CD4-positive, CD25-positive, alpha-beta regulatory T cell (primary cell): ENCODE measurements around the gene KNDC1. TPM values are rescaled to one million over a fixed set of nuclear protein-coding genes. Genes with fewer than 3 reads are reported as not detected.
"Not testable (repeated sequence)": the region's sequence is repeated elsewhere in the genome, so short reads cannot be mapped to it uniquely, and the experiment has no call there.

ENCODE experiments used
- ATAC-seq, 2 donors: fragments of 150-1000 bp; cut with Tn5 transposase; one replicate each; pipeline ENCODE4 v1.10.0; 2021; ENCODE audit warnings: low read depth in 2 of 2, moderate number of reproducible peaks in 2 of 2, moderate library complexity in 1 of 2
- DNase-seq, 3 donors: peaks; one replicate each; pipeline versions ENCODE4 v3.0.0 to v3.0.0-alpha.2; 2012 to 2022; ENCODE audit warnings: mixed read lengths in 1 of 3
- H3K27ac ChIP-seq: one replicate; pipeline ENCODE4 v1.7.0; 2013; ENCODE audit warnings: mild to moderate bottlenecking, low read length; ENCODE audit not compliant: insufficient read depth, poor library complexity, severe bottlenecking
- H3K27me3 ChIP-seq: one replicate; pipeline ENCODE4 v1.7.0; 2013; ENCODE audit warnings: low read length; ENCODE audit not compliant: control insufficient read depth, insufficient read depth
- H3K36me3 ChIP-seq: one replicate; pipeline ENCODE4 v1.7.0; 2013; ENCODE audit warnings: mild to moderate bottlenecking, low read length, moderate library complexity; ENCODE audit not compliant: control insufficient read depth, insufficient read depth
- H3K4me1 ChIP-seq: 2 replicates; pipeline ENCODE4 v1.7.0; 2013; ENCODE audit warnings: mild to moderate bottlenecking, low read length; ENCODE audit not compliant: insufficient read depth, control insufficient read depth, poor library complexity, severe bottlenecking
- H3K4me3 ChIP-seq: one replicate; pipeline ENCODE4 v1.7.0; 2013; ENCODE audit warnings: low read depth, mild to moderate bottlenecking, low read length, moderate library complexity
- H3K9me3 ChIP-seq, 2 experiments: 1 replicate in 1 of 2; 2 replicates in 1 of 2; pipeline ENCODE4 v1.7.0; 2013; ENCODE audit warnings: low read length in 2 of 2, mild to moderate bottlenecking in 1 of 2, moderate library complexity in 1 of 2; ENCODE audit not compliant: control insufficient read depth in 2 of 2
- H3K27ac Mint-ChIP-seq, 3 donors: one replicate each; pipeline ENCODE4 v1.8.0; 2020 to 2022; ENCODE audit warnings: mild to moderate bottlenecking in 3 of 3, mixed read lengths in 3 of 3, moderate library complexity in 2 of 3
- H3K27me3 Mint-ChIP-seq: one replicate; pipeline ENCODE4 v1.8.0; 2022; ENCODE audit warnings: mild to moderate bottlenecking, mixed read lengths
- H3K36me3 Mint-ChIP-seq: one replicate; pipeline ENCODE4 v1.8.0; 2020; ENCODE audit warnings: mixed read lengths
- H3K4me1 Mint-ChIP-seq, 4 donors: one replicate each; pipeline ENCODE4 v1.8.0; 2020 to 2022; ENCODE audit warnings: mixed read lengths in 4 of 4, mild to moderate bottlenecking in 1 of 4
- H3K4me3 Mint-ChIP-seq, 4 donors: one replicate each; pipeline ENCODE4 v1.8.0; 2020 to 2022; ENCODE audit warnings: mild to moderate bottlenecking in 4 of 4, mixed read lengths in 4 of 4, moderate library complexity in 3 of 4
- H3K9me3 Mint-ChIP-seq, 7 donors: one replicate each; pipeline ENCODE4 v1.8.0; 2020 to 2022; ENCODE audit warnings: mixed read lengths in 7 of 7, mild to moderate bottlenecking in 3 of 7, moderate library complexity in 2 of 7
- polyA plus RNA-seq, 4 donors: library from polyadenylated mRNA; unstranded; fragments of 300-500 nt; fragmentation: Illumina TruSeq; gene quantifications; one replicate each; pipeline ENCODE4 v1.2.3, GENCODE V29; 2021
- total RNA-seq: library from RNA; stranded (reverse); gene quantifications from one replicate; pipeline ENCODE4 v1.2.3, GENCODE V29; 2022

KNDC1 gene
- total and polyA plus RNA-seq, 5 donors from 2014 or later: 1.1 TPM; not detected in 4

DNA sequence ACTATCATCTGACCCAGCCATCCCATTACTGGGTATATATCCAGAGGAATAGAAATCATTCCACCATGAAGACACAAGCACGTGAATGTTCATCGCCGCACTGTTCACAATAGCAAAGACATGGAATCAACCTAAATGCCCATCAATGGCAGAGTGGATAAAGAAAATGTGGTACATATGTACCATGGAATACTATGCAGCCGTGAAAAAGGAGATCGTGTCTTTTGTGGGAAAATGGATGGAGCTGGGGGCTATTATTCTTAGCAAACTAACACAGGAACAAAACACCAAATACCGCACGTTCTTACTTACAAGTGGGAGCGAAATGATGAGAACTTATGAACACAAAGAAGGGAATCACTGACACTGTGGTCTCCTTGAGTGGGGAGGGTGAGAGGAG is 9.8 kb upstream of the KNDC1 start:
- H3K27me3 Mint-ChIP-seq: peaks cover 11% of the 10 kb centered on the region
- H3K4me3 Mint-ChIP-seq: no peak overlapping the region
- DNase-seq: no peak
- H3K4me1 Mint-ChIP-seq: no peaks in the 10 kb centered on the region
- peaks cover 5 to 11% of the 10 kb centered on the region in 2 experiments for H3K9me3 ChIP-seq
- no peaks in the 10 kb centered on the region for H3K36me3 Mint-ChIP-seq
- no peak for ATAC-seq
- peaks cover 0 to 11% (median 5%) of the 10 kb centered on the region in 7 donors for H3K9me3 Mint-ChIP-seq
- H3K4me3 ChIP-seq: no peak overlapping the region
- H3K27ac Mint-ChIP-seq: no peak overlapping the region
- no peaks in the 10 kb centered on the region for H3K36me3 ChIP-seq
- no peaks in the 10 kb centered on the region for H3K4me1 ChIP-seq
- peaks cover 4% of the 10 kb centered on the region for H3K27me3 ChIP-seq
- H3K27ac ChIP-seq: no peak overlapping the region

DNA sequence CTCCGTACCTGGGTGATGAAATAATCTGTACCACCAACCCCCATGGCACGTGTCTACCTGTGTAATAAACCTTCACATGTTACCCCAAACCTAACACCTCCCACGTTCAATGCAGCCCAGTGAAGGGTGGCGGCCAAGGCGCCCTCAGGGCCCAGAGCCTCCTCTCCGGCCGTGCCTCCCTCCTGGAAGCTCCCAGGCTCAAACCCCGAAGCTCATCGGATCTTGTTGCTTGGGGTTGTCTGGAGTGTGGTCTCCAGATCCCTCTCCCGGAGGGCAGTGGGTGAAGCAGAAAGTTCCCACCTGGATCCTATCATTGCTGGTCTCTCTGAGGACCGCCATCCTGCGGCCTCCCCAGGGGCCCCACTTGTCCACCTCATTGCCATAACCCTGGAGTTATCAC is 9.4 kb upstream of the KNDC1 start:
- peaks cover 6% of the 10 kb centered on the region for H3K27me3 Mint-ChIP-seq
- H3K4me3 Mint-ChIP-seq: no peak overlapping the region
- Histone ChIP-seq H3K36me3 (no peaks in the 10 kb centered on the region), H3K9me3 (peaks cover 5 to 11% of the 10 kb centered on the region in 2 experiments), H3K4me3 (no peak overlapping the region), H3K27ac (no peak overlapping the region), H3K27me3 (peaks cover 4% of the 10 kb centered on the region), H3K4me1 (no peaks in the 10 kb centered on the region)
- H3K27ac Mint-ChIP-seq: no peak overlapping the region
- DNase-seq: no peak
- peaks cover 0 to 11% (median 5%) of the 10 kb centered on the region in 7 donors for H3K9me3 Mint-ChIP-seq
- no peaks in the 10 kb centered on the region for H3K4me1 Mint-ChIP-seq
- ATAC-seq: no peak
- no peaks in the 10 kb centered on the region for H3K36me3 Mint-ChIP-seq

DNA sequence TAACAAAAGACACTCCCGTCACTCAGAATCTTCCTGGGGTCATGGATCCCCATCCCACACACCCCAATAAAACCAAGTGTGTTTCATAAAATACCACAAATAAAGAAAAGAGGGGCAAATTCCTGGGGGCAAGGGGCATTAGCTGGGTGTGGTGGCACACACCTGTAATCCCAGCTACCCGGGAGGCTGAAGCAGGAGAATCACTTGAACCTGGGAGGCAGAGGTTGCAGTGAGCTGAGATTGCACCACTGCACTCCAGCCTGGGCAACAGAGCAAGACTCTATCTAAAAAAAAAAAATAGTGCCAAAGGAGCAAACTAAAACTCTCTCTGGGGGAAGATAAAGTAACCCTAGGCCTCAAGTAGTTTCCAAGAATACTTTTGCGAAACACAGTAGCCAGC is 8.9 kb upstream of the KNDC1 start:
- not testable (repeated sequence) for H3K27ac Mint-ChIP-seq, H3K36me3 ChIP-seq, H3K27me3 Mint-ChIP-seq, H3K4me1 ChIP-seq, H3K4me1 Mint-ChIP-seq, ATAC-seq, H3K27me3 ChIP-seq, H3K4me3 ChIP-seq, H3K4me3 Mint-ChIP-seq, DNase-seq, H3K27ac ChIP-seq, H3K36me3 Mint-ChIP-seq
- H3K9me3 ChIP-seq: peaks cover 5 to 11% of the 10 kb centered on the region in 2 experiments
- H3K9me3 Mint-ChIP-seq: peaks cover 0 to 11% (median 5%) of the 10 kb centered on the region in 7 donors

DNA sequence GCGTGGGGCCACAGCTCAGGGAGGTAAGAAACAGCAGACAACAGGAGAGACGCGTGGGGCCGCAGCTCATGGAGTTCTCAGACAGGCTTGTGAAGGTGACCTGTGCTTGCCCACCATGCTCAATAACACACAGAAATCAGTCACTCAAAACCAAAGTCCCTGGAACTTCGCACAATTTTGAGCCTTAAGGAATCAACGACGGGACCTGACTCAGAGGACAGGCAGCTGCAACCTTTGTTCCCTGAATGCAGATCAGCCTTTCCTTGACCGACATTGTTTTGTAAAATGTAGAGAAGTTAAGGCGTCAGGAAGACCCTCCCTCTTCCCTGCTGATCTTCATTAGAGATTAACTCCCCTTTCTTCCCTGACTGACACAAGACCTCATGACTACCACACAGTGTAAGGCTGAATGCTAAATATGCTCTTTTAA is 8.5 kb upstream of the KNDC1 start:
- H3K36me3 ChIP-seq: no peaks in the 10 kb centered on the region
- DNase-seq (no peak), ATAC-seq (no peak)
- peaks cover 4% of the 10 kb centered on the region for H3K27me3 ChIP-seq
- H3K4me1 ChIP-seq: no peaks in the 10 kb centered on the region
- H3K4me1 Mint-ChIP-seq: no peaks in the 10 kb centered on the region
- H3K9me3 ChIP-seq: peaks cover 5 to 11% of the 10 kb centered on the region in 2 experiments
- no peak overlapping the region for H3K27ac Mint-ChIP-seq
- H3K27me3 Mint-ChIP-seq: peaks cover 6% of the 10 kb centered on the region
- H3K27ac ChIP-seq: no peak overlapping the region
- H3K36me3 Mint-ChIP-seq: no peaks in the 10 kb centered on the region
- no peak overlapping the region for H3K4me3 Mint-ChIP-seq
- H3K9me3 Mint-ChIP-seq: peaks cover 0 to 11% (median 5%) of the 10 kb centered on the region in 7 donors
- no peak overlapping the region for H3K4me3 ChIP-seq

DNA sequence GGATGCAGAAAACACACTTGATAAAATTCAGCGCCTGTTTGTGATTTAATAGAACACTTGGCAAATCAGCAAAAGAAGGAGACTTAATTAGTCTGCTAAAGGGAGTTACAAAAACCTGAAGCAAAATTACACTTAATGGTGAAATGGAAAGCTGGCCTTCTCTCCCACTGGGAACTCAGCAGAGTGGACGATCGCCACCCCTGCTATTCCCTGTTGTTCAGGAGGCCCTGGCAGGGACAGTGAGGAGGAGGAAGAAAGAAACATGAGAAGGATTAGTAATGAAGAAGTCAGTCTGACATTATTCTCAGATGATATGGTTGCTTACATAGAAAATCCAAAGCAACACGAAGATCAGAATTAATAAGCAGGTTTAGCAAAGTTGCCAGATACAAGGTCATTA is 5.6 kb upstream of the KNDC1 start:
- no peaks in the 10 kb centered on the region for H3K4me1 Mint-ChIP-seq
- H3K27me3 ChIP-seq: no peaks in the 10 kb centered on the region
- no peak for DNase-seq
- H3K27ac ChIP-seq: no peak overlapping the region
- ATAC-seq: no peak
- H3K4me3 ChIP-seq: no peak overlapping the region
- H3K27me3 Mint-ChIP-seq: no peaks in the 10 kb centered on the region
- no peaks in the 10 kb centered on the region for H3K4me1 ChIP-seq
- no peaks in the 10 kb centered on the region for H3K36me3 ChIP-seq
- peaks cover 0 to 6% (median 1%) of the 10 kb centered on the region in 7 donors for H3K9me3 Mint-ChIP-seq
- H3K36me3 Mint-ChIP-seq: no peaks in the 10 kb centered on the region
- no peak overlapping the region for H3K4me3 Mint-ChIP-seq
- no peak overlapping the region for H3K27ac Mint-ChIP-seq
- H3K9me3 ChIP-seq: peaks cover 0 to 2% of the 10 kb centered on the region in 2 experiments

DNA sequence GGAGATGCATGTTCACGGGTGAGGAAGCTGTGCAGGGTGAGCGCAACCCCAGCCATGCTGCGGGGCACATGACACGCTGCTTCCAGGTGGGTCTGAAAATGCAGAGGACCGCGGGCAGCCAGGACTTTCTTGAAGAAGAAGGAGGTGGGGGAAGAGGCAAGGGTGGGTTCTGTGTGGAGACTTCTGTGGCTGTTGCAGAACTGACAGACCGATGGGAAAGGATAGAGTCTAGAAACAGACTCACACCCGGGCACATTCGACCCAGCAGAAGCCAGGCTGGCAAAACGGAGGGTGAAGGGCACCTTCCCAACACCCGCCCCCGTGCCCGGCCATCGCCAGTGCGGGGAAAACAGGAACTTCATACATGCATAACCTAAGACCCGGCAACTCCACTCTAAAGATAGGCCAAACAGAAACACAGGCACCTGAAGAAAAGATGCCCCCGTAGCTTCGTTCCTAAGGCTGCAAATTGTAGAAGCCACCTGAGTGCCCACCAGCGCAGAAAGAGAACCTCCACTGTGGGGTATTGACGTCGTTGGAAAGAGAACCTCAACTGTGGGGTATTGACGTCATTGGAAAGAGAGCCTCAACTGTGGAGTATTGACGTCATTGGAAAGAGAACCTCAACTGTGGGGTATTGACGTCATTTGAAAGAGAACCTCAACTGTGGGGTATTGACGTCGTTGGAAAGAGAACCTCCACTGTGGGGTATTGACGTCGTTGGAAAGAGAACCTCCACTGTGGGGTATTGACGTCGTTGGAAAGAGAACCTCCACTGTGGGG is 4.8 kb upstream of the KNDC1 start:
- Mint-ChIP-seq H3K36me3 (no peaks in the 10 kb centered on the region), H3K27me3 (no peaks in the 10 kb centered on the region), H3K27ac (no peak overlapping the region), H3K4me1 (no peaks in the 10 kb centered on the region), H3K4me3 (no peak overlapping the region), H3K9me3 (peaks cover 0 to 6% (median 1%) of the 10 kb centered on the region in 7 donors)
- Histone ChIP-seq H3K4me1 (no peaks in the 10 kb centered on the region), H3K9me3 (peaks cover 0 to under 1% of the 10 kb centered on the region in 2 experiments), H3K4me3 (no peak overlapping the region), H3K27me3 (no peaks in the 10 kb centered on the region), H3K27ac (no peak overlapping the region), H3K36me3 (no peaks in the 10 kb centered on the region)
- no peak for DNase-seq
- ATAC-seq: no peak

DNA sequence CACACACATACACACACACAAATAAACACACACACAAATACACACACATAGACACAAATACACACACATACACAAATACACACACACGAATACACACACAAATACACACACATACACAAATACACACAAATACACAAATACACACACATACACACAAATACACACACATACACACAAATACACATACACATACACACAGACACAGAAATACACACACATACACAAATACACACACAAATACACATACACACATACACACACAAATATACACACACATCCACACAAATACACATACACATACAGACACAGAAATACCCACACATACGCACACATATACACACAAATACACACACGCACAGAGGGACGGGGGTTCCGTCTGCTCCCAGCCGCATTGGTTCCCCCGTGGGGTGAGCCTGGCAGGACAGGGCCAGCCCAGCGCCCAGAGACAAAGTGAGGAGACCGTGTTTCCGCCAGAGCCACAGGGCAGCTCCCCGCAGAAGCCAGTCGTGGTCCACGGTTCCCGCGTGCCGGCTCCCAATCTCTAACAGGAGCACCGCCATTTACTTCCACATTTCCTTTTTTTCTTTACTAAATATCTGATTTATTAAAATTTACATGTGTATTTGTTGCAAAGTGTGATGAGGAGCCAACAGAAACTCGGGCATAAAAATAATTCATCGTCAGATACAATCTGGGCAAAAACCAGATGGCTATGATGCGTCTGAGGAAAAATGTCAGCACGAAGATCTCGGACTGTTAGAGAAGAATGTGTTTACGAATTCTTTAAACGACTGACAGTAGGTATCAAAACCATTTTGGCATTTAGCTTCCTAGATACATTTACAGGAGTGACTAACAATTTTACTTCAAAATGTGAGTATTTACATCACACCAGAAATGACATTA is 3.1 kb upstream of the KNDC1 start:
- no peaks in the 10 kb centered on the region for H3K27me3 Mint-ChIP-seq
- DNase-seq: no peak
- peaks cover 0 to 3% (median 0%) of the 10 kb centered on the region in 4 donors for H3K4me1 Mint-ChIP-seq
- Histone ChIP-seq H3K4me1 (peaks cover 5% of the 10 kb centered on the region), H3K36me3 (no peaks in the 10 kb centered on the region), H3K9me3 (no peaks in the 10 kb centered on the region), H3K27ac (no peak overlapping the region), H3K4me3 (no peak overlapping the region), H3K27me3 (no peaks in the 10 kb centered on the region)
- no peak overlapping the region for H3K27ac Mint-ChIP-seq
- peaks cover 0 to 6% (median 0%) of the 10 kb centered on the region in 7 donors for H3K9me3 Mint-ChIP-seq
- H3K36me3 Mint-ChIP-seq: no peaks in the 10 kb centered on the region
- peak overlapping the region in 1 of 4 donors; percentile 1 for H3K4me3 Mint-ChIP-seq
- ATAC-seq: no peak
